ENCODE data around the gene IL19. TPM values are rescaled to one million over a fixed set of nuclear protein-coding genes. Genes with fewer than 3 reads are reported as not detected.

The IL19 gene
- total and polyA plus RNA-seq, 2 donors, result 0.28 to 1.0 TPM

- no peak overlapping the region for H3K27ac ChIP-seq (ENCODE audit: low read depth in 1 of 2, low read length in 1 of 2)
- DNase-seq (ENCODE audit: low read depth in 6 of 9, low spot score in 9 of 9), result no peak
- H3K4me3 ChIP-seq (ENCODE audit: low read length in 2 of 2), result no peak overlapping the region
- no peaks in the 10 kb centered on the region for H3K36me3 ChIP-seq (ENCODE audit: control insufficient read depth in 2 of 2, insufficient read depth in 2 of 2, low read length in 1 of 2)
- WGBS, result 95% methylated on average over 1 of the region's 1 CpG
- no peaks in the 10 kb centered on the region for H3K9me3 ChIP-seq (ENCODE audit: control insufficient read depth in 2 of 2, insufficient read depth in 1 of 2, low read length in 1 of 2)
- H3K27me3 ChIP-seq (ENCODE audit: control insufficient read depth in 2 of 2, insufficient read depth in 1 of 2, low read length in 1 of 2), result no peaks in the 10 kb centered on the region
- H3K4me1 ChIP-seq (ENCODE audit: control insufficient read depth in 2 of 2, insufficient read depth in 2 of 2, low read length in 2 of 2), result peaks cover 3 to 7% of the 10 kb centered on the region in 2 donors
These were observed 120.8 kb downstream of the IL19 start for GRCh38 chr1:206891412-206891811.

Other genes with a start within 250 kb of the IL19 start
- 54.1 TPM for gene EIF2D, start 158.3 kb upstream of the IL19 start, total RNA-seq
- 43.2 TPM for gene EIF2D, start 158.3 kb upstream of the IL19 start, polyA plus RNA-seq
- gene DYRK3, start 135.2 kb upstream of the IL19 start, total RNA-seq, result 7.2 TPM
- gene DYRK3, start 135.2 kb upstream of the IL19 start, polyA plus RNA-seq, result 4.9 TPM
- gene MAPKAPK2, start 85.9 kb upstream of the IL19 start, total RNA-seq, result 36.4 TPM
- gene MAPKAPK2, start 85.9 kb upstream of the IL19 start, polyA plus RNA-seq, result 72.3 TPM
- gene IL10, start 1.7 kb downstream of the IL19 start, total RNA-seq, result 1.8 TPM
- 19.1 TPM for gene IL10, start 1.7 kb downstream of the IL19 start, polyA plus RNA-seq
- 0.05 TPM for gene IL20, start 94.8 kb downstream of the IL19 start, total RNA-seq
- gene IL20, start 94.8 kb downstream of the IL19 start, polyA plus RNA-seq, result 0.66 TPM
- gene IL24, start 126.7 kb downstream of the IL19 start, total RNA-seq, result 0.09 TPM
- gene IL24, start 126.7 kb downstream of the IL19 start, polyA plus RNA-seq, result 0.50 TPM
- gene FCMR, start 151.2 kb downstream of the IL19 start, total RNA-seq, result 38.9 TPM
- 59.0 TPM for gene FCMR, start 151.2 kb downstream of the IL19 start, polyA plus RNA-seq
- gene PIGR, start 175.7 kb downstream of the IL19 start, total RNA-seq, result 0.24 TPM
- 1.1 TPM for gene PIGR, start 175.7 kb downstream of the IL19 start, polyA plus RNA-seq
- gene FCAMR, start 199.7 kb downstream of the IL19 start, total RNA-seq, result 0.19 TPM
- 0.43 TPM for gene FCAMR, start 199.7 kb downstream of the IL19 start, polyA plus RNA-seq